GM10847 (cell line): ENCODE results near the gene ARHGAP18.

Experiments used
- POLR2A ChIP-seq: IDR thresholded peaks from 2 replicates; pipeline ENCODE4 v1.6.1; 2011; ENCODE audit not compliant: insufficient read length; ENCODE audit errors: extremely low read depth

ARHGAP18 gene

DNA sequence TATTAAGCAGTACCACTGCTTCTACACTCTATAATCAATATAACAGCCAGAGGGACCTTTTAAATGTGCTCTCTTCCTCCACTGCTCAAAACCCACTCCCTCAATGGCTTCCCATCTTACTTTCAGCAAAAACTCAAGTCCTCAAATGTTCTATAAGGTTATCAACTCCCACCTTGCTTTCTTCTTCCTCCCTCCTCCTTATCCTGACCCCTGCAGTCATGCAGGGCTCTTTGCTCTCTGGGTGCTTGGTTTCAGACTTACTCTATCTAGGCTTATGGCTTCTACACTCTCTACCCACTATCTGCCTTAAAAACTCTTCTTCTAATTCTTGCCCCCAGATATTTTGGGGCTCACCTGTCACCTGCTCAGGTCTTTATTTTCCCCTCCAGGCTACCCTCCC lies 5.3 kb downstream of the ARHGAP18 start:
- TF ChIP-seq POLR2A, result no peak

DNA sequence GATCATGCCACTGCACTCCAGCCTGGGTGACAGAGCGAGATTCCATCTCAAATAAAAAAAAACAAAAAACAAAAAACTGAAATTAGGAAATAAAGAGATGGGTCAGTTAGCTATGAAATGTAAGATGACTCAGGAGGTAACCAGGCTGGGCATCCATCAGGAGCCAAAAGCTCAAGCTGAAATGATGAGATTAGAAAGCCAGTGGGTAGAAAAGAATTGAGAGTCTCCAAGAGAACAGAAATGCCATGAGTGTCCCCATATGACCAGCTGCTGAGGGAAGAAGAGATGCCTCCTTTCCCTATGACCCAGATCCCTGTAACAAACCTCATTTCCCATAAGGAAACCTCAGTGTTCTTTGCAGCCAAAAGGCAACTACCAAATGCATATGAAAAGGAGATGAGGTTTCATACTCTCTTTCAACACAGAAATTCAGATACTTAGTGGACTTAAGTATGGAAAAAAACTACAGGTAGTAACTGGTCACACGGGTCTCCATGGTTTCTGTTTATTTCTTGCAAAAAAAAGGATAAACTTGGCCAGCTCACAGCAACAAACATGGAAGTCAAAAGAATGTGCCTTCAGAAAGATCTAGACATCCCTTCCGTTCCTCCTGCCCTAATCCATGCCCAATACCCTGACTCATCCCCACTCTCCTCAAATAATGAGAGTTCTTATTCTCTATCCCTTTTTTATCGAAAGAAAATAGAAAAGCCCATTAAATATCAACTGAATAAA lies 8.1 kb downstream of the ARHGAP18 start:
- TF ChIP-seq POLR2A, result no peak

DNA sequence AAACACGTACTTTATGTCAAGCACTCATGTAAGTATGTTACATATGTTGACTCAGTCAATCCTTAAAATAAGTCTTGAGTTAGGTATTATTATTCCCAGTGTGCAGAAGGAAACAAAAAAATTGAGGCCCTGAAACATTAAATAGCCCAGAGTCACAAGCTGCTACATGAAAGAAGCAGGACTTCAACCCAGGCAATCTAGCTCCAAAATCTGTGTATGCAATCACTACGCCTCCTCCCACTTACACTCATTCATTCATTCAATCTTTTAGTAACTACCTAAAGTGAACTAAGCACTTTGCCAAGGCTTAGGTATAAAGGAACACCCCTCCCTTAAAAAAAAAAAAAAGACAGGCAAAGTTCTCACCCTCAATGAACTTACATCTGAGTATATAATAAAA lies 9.3 kb downstream of the ARHGAP18 start:
- no peak for TF ChIP-seq POLR2A

DNA sequence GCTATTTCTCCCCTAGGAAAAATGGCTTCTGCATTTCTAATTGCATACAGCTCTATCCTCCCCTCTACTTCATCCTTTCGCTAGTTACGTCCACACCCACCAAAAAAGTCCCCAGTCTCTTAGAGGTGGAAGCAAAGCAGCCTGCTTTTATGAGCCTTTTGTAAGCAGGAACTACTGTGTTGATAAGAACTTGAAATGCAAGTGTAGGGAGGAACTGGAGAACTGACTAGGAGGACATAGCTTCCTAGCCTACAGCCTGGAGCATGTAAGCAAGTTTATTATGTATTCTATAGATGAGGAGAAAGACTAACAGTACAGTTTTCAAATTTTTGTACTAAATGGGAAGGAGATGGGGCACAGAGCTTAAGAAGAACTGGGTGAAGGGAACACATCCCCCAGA lies 10.3 kb downstream of the ARHGAP18 start:
- TF ChIP-seq POLR2A, result no peak

DNA sequence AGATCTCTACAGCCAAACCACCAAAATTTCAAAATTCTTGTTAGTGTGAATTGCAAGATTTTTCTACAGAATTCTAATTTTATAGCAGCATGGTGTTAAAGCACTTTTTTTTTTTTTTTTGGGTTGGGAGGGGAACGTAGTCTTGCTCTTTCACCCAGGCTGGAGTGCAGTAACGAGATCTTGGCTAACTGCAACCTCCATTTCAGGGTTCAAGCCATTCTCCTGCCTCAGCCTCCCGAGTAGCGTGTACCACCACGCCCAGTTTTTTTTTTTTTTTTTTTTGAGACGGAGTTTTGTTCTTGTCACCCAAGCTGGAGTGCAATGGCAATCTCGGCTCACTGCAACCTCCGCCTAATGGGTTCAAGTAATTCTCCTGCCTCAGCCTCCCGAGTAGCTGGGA lies 11.5 kb downstream of the ARHGAP18 start:
- TF ChIP-seq POLR2A, result no peak

DNA sequence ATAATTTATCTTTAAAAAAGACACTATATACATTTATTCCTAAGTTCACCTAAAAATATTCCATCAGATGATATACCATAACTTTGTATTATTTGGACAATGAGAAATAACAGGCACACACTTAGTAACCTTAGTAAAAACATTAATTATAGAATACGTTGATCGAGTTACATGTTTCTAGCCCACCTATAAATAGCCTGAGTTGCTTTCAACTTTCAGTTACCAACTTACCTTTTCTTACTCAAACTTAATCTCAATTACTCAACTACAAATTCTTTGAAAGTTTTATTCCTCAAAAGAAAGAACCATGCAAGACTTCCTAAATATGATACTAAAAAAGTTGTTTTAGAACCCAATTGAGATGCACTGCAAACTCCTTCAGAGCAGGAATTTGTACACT lies 12.2 kb downstream of the ARHGAP18 start:
- TF ChIP-seq POLR2A, result no peak

DNA sequence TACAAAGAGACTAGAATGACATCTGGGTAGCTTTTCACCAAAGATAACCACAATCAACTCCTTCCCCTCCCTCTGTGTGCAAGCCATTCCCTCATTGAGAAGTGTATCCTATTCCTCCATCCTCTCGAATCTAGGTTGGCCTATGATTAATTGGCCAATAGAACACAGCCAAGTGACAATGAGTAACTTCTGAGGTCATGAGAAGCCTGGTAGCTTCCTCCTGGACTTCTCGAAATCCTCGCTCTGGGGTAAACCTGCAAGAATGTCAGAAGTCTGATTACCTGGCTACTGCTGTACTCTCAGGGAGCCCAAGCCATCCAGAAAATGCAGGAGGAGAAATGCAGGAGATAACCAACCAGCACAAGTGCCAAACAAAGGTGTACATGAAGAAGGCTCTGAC lies 13.1 kb downstream of the ARHGAP18 start:
- no peak for TF ChIP-seq POLR2A

DNA sequence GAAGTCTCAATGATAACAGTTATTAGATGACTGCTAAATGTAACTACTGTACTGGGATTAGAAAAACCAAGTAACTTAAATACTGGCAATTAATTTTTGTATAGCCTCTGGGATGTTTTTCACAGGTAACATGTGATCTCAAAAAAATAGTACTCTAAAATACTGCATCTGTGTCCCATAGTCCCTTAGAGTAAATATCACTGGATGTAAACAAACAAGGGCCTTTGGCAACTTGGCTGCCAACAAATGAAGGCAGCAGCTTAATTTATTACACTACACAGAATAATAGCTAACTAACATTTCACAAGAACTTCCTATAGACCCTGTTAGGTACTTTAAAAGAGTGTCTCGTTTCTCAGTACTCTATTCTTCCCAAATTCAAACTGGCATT lies 14.0 kb downstream of the ARHGAP18 start:
- TF ChIP-seq POLR2A, result no peak

DNA sequence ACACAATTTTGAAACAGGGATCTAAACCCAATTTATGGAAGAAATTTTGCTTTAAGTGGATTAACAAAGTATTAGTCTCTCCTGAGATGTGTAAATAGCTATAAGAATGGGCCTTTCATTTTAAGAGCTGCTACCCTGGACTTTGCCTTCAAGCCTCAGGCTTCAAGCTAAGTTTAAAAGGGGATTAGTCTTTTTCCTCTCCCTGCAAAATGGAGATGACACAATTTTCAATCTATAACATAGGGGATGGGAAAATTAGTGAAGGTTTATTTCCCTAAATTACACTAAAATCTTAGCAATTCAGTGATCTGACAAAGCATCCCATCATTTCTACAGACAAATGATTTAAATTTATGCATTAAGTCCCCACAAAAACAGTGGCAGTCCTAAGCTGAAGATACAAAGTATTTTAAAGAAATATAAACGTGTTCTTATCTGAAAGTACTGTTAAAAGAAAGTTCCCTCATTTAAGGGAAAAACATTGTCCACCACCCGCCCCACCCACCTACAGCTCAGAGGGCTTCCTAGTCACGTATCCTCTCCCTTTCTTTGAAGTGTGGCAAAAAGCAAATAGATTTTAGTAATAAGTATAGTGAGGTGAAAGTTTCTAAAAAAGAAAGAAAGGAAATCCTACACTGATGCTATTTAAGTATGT lies 14.5 kb downstream of the ARHGAP18 start:
- no peak for TF ChIP-seq POLR2A

DNA sequence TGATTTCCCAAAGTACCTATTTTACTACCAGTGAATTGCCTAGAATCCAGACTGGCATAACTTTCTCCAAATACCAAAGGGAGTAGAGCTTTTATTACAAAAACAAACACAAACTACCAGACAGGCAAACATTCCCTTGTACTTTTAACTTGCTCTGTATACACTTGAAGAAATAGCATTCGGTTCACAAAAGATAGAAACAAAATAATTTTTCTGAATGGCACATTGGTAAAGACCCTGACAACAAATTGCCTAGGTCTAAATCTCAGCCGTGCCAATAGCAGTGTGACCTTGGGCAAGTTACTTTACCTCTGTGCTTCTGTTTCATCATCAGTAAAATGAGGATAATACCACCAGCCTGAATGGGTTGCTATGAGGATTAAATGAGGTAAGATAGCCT lies 15.9 kb downstream of the ARHGAP18 start:
- TF ChIP-seq POLR2A, result no peak

DNA sequence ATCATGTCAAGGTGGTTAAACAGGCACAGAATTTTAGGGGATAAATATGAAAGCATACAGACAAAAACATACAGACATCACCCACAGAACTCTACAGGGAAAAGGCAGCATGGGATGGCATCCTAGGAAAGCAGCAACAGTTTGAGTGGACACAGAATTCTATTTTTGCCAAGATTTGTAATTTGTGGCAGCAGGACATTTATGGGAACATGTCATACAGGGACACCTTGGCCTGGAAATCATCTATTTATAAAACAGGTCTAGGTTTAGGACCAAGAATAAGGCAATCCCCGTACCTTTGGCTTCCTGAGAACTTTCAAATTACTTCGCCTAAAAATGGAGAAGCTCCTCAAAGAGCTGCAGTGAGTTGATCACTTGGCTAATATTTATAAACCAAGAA lies 17.5 kb downstream of the ARHGAP18 start:
- TF ChIP-seq POLR2A, result no peak

DNA sequence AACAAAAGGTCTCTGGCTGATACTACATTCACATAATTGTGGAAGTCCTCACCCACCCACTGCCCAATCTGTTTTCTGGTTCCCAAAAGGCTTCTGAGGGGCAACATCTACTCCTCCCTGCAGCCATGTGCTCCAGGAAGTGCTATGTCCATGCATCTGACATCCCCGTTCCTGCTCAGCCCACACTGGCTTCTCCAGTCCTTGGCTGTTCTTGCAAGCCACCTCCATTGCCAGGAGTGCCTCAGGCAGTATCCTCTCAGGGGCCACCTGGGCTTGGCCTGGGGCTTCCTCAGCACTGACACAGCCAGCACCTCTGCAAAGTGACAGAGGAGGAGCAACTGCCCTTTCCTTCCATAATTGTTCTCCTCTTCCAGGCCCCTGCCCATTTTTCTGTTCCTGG lies 18.3 kb downstream of the ARHGAP18 start:
- no peak for TF ChIP-seq POLR2A

DNA sequence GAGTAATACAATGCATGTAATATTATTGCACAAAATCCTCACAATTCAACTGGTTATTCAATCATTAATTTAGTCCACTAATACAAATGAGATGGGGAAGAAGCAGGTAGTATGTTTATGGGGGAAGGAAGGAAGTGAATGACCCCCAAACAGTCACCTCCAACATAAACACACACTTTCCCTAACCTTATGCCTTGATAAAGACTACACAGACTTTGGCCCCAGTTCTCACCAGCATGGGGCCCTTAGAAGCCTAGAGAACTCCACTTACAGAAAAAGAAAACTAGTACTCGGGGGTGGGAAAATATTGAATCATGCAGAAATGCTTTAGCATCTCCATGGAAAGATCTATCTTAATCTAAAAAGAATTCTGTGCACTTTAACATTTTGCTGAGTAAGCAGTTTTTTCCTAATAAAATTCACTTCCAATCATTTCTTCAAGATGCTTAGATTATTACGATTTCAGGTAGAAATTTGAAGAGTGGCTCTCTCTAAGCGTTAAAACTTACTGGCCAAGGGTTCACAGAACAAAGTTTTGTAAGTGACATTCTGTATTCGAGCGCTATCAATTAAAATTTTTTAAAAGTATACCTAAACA lies 18.8 kb downstream of the ARHGAP18 start:
- no peak for TF ChIP-seq POLR2A

DNA sequence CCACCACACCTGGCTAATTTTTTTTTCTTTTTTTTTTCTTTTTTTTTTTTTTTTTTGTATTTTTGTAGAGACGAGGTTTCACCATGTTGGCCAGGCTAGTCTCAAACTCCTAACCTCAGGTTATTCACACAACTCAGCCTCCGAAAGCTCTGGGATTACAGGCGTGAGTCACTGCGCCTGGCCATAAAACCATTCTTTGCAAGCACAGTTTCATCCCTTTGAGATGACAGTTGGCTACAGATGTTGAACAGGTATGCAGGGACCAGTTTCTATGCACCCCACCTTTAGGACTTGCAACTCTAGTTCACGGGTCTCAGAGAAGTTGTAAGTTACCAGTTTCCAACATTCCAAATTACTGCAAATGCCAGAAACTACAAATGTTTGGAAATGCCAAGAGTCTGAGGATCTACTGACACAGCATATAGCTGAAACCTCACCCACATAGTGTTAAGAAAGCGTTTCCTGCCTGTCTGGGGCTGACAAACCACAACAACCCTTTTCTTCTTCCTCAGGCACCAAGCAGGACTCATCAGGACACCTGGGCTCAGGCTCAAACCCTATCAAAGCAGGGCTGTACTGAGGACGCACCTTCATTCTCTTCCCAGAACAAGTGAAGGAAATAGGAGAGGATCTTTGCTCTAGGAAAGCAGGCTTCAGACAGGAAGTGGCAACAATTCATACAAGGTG lies 22.9 kb downstream of the ARHGAP18 start:
- no peak for TF ChIP-seq POLR2A

DNA sequence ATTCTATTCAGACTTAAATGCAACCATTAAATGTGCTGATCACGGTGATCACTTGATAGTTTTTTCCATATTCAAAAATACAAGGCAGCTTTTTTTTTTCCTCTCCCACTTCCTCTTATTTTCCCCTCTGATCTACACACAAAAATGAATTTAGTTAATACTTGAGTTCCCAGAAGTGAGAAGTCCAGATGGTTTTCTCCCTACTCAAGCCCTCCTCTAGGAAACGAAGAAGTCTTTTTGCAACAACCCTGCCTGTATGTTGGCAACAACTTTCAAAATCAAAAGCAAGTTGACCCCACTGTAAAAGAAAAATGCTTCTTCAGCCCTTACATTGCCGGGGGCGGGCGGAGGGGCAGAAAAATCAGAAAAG lies 24.3 kb downstream of the ARHGAP18 start:
- no peak for TF ChIP-seq POLR2A
